ENCODE data around the gene OXNAD1.

The OXNAD1 gene

GRCh38 chr3:16334909-16335308, 69.9 kb downstream of the OXNAD1 start:
- no peak overlapping the region for H4K91ac ChIP-seq (ENCODE audit: low read length)
- peaks cover 7% of the 10 kb centered on the region for H3K4me1 ChIP-seq (ENCODE audit: control insufficient read depth, insufficient read depth, low read depth, low read length)
- H3K36me3 ChIP-seq (ENCODE audit: control insufficient read depth in 1 of 2, insufficient read depth in 2 of 2, low read depth in 1 of 2, low read length in 2 of 2), result peaks cover 31 to 43% of the 10 kb centered on the region in 2 experiments
- no peak overlapping the region for H3K27ac ChIP-seq (ENCODE audit: low read length, poor library complexity, severe bottlenecking)
- no peak overlapping the region for H3K4ac ChIP-seq (ENCODE audit: low read depth in 1 of 2, low read length in 2 of 2)
- peaks cover 27% of the 10 kb centered on the region for H3K79me1 ChIP-seq (replicated peaks; ENCODE audit: low read length, poor library complexity, severe bottlenecking)
- H2AFZ ChIP-seq (ENCODE audit: low read depth, low read length), result no peak overlapping the region
- peak overlapping the region in 1 of 2 experiments; percentile 7 for H3K18ac ChIP-seq (ENCODE audit: low read depth in 1 of 2, low read length in 2 of 2)
- no peak overlapping the region for H2BK120ac ChIP-seq (ENCODE audit: low read depth, low read length)
- no peak overlapping the region for H3K14ac ChIP-seq (ENCODE audit: low read length in 2 of 2)
- WGBS, result 66% methylated on average over 4 of the region's 4 CpGs
- H3K9me3 ChIP-seq (ENCODE audit: control insufficient read depth, low read length), result peaks cover 7% of the 10 kb centered on the region
- no peak overlapping the region for H2BK12ac ChIP-seq (ENCODE audit: low read length in 2 of 2)
- no peak for DNase-seq
- no peak overlapping the region for H3K4me2 ChIP-seq (ENCODE audit: low read length, poor library complexity, severe bottlenecking)
- no peak overlapping the region for H3K4me3 ChIP-seq (ENCODE audit: insufficient read depth in 1 of 2, low read depth in 1 of 2, low read length in 2 of 2)
- H2BK15ac ChIP-seq (ENCODE audit: low read depth, poor library complexity, severe bottlenecking), result no peak overlapping the region
- H3K27me3 ChIP-seq (ENCODE audit: control insufficient read depth in 1 of 2, insufficient read depth in 1 of 2, low read length in 2 of 2), result no peaks in the 10 kb centered on the region
- no peak overlapping the region for H2AK5ac ChIP-seq (ENCODE audit: low read length, severe bottlenecking)
- H3K9ac ChIP-seq (ENCODE audit: low read length), result no peak overlapping the region
- H3K23ac ChIP-seq (ENCODE audit: low read length in 2 of 2), result no peak overlapping the region
- no peak overlapping the region for H2BK5ac ChIP-seq (ENCODE audit: low read depth, low read length, poor library complexity, severe bottlenecking)
- no peak overlapping the region for H4K8ac ChIP-seq (ENCODE audit: low read length)

DNA sequence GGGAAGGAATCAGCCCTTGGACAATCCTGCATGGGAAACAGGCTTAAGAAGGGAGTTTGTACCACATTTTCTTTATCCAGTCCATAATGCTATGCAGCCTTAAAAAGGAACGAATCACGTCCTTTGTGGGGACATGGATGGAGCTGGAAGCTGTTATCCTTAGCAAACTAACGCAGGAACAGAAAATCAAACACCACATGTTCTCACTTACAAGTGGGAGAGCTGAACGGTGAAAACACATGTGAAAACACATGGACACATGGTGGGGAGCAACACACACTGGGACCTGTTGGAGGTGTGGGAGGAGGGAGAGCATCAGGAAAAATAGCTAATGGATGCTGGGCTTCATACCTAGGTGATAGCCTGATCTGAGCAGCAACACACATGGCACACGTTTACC, 70.3 kb downstream of the OXNAD1 start:
- H2BK12ac ChIP-seq (ENCODE audit: low read length in 2 of 2), result no peak overlapping the region
- peaks cover 7% of the 10 kb centered on the region for H3K4me1 ChIP-seq (ENCODE audit: control insufficient read depth, insufficient read depth, low read depth, low read length)
- H3K23ac ChIP-seq (ENCODE audit: low read length in 2 of 2), result no peak overlapping the region
- peak overlapping the region in 1 of 2 experiments; percentile 26 for H3K18ac ChIP-seq (ENCODE audit: low read depth in 1 of 2, low read length in 2 of 2)
- H2BK5ac ChIP-seq (ENCODE audit: low read depth, low read length, poor library complexity, severe bottlenecking), result no peak overlapping the region
- 93% methylated on average over 3 of the region's 5 CpGs for WGBS
- no peak overlapping the region for H2AK5ac ChIP-seq (ENCODE audit: low read length, severe bottlenecking)
- H3K79me1 ChIP-seq (replicated peaks; ENCODE audit: low read length, poor library complexity, severe bottlenecking), result peaks cover 27% of the 10 kb centered on the region
- H2AFZ ChIP-seq (ENCODE audit: low read depth, low read length), result no peak overlapping the region
- no peak overlapping the region for H3K4me3 ChIP-seq (ENCODE audit: insufficient read depth in 1 of 2, low read depth in 1 of 2, low read length in 2 of 2)
- no peak overlapping the region for H2BK120ac ChIP-seq (ENCODE audit: low read depth, low read length)
- H4K8ac ChIP-seq (ENCODE audit: low read length), result no peak overlapping the region
- H3K4me2 ChIP-seq (ENCODE audit: low read length, poor library complexity, severe bottlenecking), result no peak overlapping the region
- H3K27me3 ChIP-seq (ENCODE audit: control insufficient read depth in 1 of 2, insufficient read depth in 1 of 2, low read length in 2 of 2), result no peaks in the 10 kb centered on the region
- H3K36me3 ChIP-seq (ENCODE audit: control insufficient read depth in 1 of 2, insufficient read depth in 2 of 2, low read depth in 1 of 2, low read length in 2 of 2), result peaks cover 31 to 41% of the 10 kb centered on the region in 2 experiments
- H2BK15ac ChIP-seq (ENCODE audit: low read depth, poor library complexity, severe bottlenecking), result no peak overlapping the region
- no peak overlapping the region for H3K14ac ChIP-seq (ENCODE audit: low read length in 2 of 2)
- H3K9ac ChIP-seq (ENCODE audit: low read length), result no peak overlapping the region
- no peak overlapping the region for H4K91ac ChIP-seq (ENCODE audit: low read length)
- peaks cover 7% of the 10 kb centered on the region for H3K9me3 ChIP-seq (ENCODE audit: control insufficient read depth, low read length)
- no peak for DNase-seq
- no peak overlapping the region for H3K27ac ChIP-seq (ENCODE audit: low read length, poor library complexity, severe bottlenecking)
- no peak overlapping the region for H3K4ac ChIP-seq (ENCODE audit: low read depth in 1 of 2, low read length in 2 of 2)

- Histone ChIP-seq H2BK15ac (ENCODE audit: low read depth, poor library complexity, severe bottlenecking) (no peak overlapping the region), H3K9me3 (ENCODE audit: control insufficient read depth, low read length) (peaks cover 7% of the 10 kb centered on the region), H4K91ac (ENCODE audit: low read length) (peak overlapping the region; percentile 43), H3K4me1 (ENCODE audit: control insufficient read depth, insufficient read depth, low read depth, low read length) (peaks cover 7% of the 10 kb centered on the region), H3K23ac (ENCODE audit: low read length in 2 of 2) (no peak overlapping the region), H3K36me3 (ENCODE audit: control insufficient read depth in 1 of 2, insufficient read depth in 2 of 2, low read depth in 1 of 2, low read length in 2 of 2) (peaks cover 31 to 35% of the 10 kb centered on the region in 2 experiments), H2BK5ac (ENCODE audit: low read depth, low read length, poor library complexity, severe bottlenecking) (no peak overlapping the region), H3K4me2 (ENCODE audit: low read length, poor library complexity, severe bottlenecking) (no peak overlapping the region), H3K27ac (ENCODE audit: low read length, poor library complexity, severe bottlenecking) (no peak overlapping the region), H3K4me3 (ENCODE audit: insufficient read depth in 1 of 2, low read depth in 1 of 2, low read length in 2 of 2) (no peak overlapping the region), H2BK120ac (ENCODE audit: low read depth, low read length) (no peak overlapping the region), H3K27me3 (ENCODE audit: control insufficient read depth in 1 of 2, insufficient read depth in 1 of 2, low read length in 2 of 2) (no peaks in the 10 kb centered on the region), H2BK12ac (ENCODE audit: low read length in 2 of 2) (peak overlapping the region in 1 of 2 experiments; percentile 32), H2AK5ac (ENCODE audit: low read length, severe bottlenecking) (no peak overlapping the region), H3K79me1 (replicated peaks; ENCODE audit: low read length, poor library complexity, severe bottlenecking) (peaks cover 25% of the 10 kb centered on the region), H3K4ac (ENCODE audit: low read depth in 1 of 2, low read length in 2 of 2) (no peak overlapping the region), H2AFZ (ENCODE audit: low read depth, low read length) (no peak overlapping the region), H3K9ac (ENCODE audit: low read length) (no peak overlapping the region), H3K18ac (ENCODE audit: low read depth in 1 of 2, low read length in 2 of 2) (peak overlapping the region; percentile 50 to 57), H4K8ac (ENCODE audit: low read length) (peak overlapping the region; percentile 7), H3K14ac (ENCODE audit: low read length in 2 of 2) (no peak overlapping the region)
- WGBS, result 100% methylated on average over 7 of the region's 14 CpGs
- no peak for DNase-seq
Observed at GRCh38 chr3:16335772-16336645, 71.0 kb downstream of the OXNAD1 start.

DNA sequence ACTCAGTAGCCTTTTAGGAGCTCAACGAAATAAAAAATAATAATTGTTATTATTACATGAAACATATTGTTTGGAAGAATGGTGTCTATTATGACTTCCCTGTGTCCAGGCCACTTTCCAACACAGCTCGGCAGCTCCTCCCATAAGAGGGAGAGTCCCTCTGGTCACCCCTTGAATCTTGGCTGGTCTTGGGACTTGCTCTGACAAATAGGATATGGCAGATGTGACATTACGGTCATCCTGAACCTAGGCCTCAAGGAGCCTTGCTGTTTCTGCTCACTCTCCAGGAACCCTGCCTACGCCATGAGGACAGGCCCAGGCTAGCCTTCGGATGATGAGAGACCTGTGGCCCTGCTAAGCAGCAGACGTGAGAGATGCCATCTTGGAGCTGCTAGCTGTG, 71.8 kb downstream of the OXNAD1 start:
- no peak overlapping the region for H2BK12ac ChIP-seq (ENCODE audit: low read length in 2 of 2)
- peaks cover 29 to 31% of the 10 kb centered on the region in 2 experiments for H3K36me3 ChIP-seq (ENCODE audit: control insufficient read depth in 1 of 2, insufficient read depth in 2 of 2, low read depth in 1 of 2, low read length in 2 of 2)
- peaks cover 22% of the 10 kb centered on the region for H3K79me1 ChIP-seq (replicated peaks; ENCODE audit: low read length, poor library complexity, severe bottlenecking)
- H2AFZ ChIP-seq (ENCODE audit: low read depth, low read length), result no peak overlapping the region
- H3K18ac ChIP-seq (ENCODE audit: low read depth in 1 of 2, low read length in 2 of 2), result no peak overlapping the region
- H4K91ac ChIP-seq (ENCODE audit: low read length), result no peak overlapping the region
- H3K23ac ChIP-seq (ENCODE audit: low read length in 2 of 2), result no peak overlapping the region
- no peak for DNase-seq
- H3K9me3 ChIP-seq (ENCODE audit: control insufficient read depth, low read length), result no peaks in the 10 kb centered on the region
- no peak overlapping the region for H3K9ac ChIP-seq (ENCODE audit: low read length)
- H2BK120ac ChIP-seq (ENCODE audit: low read depth, low read length), result no peak overlapping the region
- no peak overlapping the region for H3K4ac ChIP-seq (ENCODE audit: low read depth in 1 of 2, low read length in 2 of 2)
- H3K4me2 ChIP-seq (ENCODE audit: low read length, poor library complexity, severe bottlenecking), result no peak overlapping the region
- H2BK5ac ChIP-seq (ENCODE audit: low read depth, low read length, poor library complexity, severe bottlenecking), result no peak overlapping the region
- no peak overlapping the region for H2BK15ac ChIP-seq (ENCODE audit: low read depth, poor library complexity, severe bottlenecking)
- no peak overlapping the region for H3K27ac ChIP-seq (ENCODE audit: low read length, poor library complexity, severe bottlenecking)
- H2AK5ac ChIP-seq (ENCODE audit: low read length, severe bottlenecking), result no peak overlapping the region
- WGBS, result 99% methylated on average over 5 of the region's 6 CpGs
- peaks cover 7% of the 10 kb centered on the region for H3K4me1 ChIP-seq (ENCODE audit: control insufficient read depth, insufficient read depth, low read depth, low read length)
- no peak overlapping the region for H3K4me3 ChIP-seq (ENCODE audit: insufficient read depth in 1 of 2, low read depth in 1 of 2, low read length in 2 of 2)
- no peaks in the 10 kb centered on the region for H3K27me3 ChIP-seq (ENCODE audit: control insufficient read depth in 1 of 2, insufficient read depth in 1 of 2, low read length in 2 of 2)
- H4K8ac ChIP-seq (ENCODE audit: low read length), result no peak overlapping the region
- H3K14ac ChIP-seq (ENCODE audit: low read length in 2 of 2), result no peak overlapping the region

All from mesenchymal stem cell (in vitro differentiated cells and primary cell).